ENCODE results near the gene RPL26.

The RPL26 gene

GRCh38 chr17:8393470-8394231 is 10.7 kb upstream of the RPL26 start:
- no peaks in the 10 kb centered on the region for H3K4me1 ChIP-seq (ENCODE audit: control insufficient read depth in 1 of 2, insufficient read depth in 2 of 2, low read length in 2 of 2)
- H3K9me3 ChIP-seq (ENCODE audit: control insufficient read depth in 1 of 2, low read length in 2 of 2) = no peaks in the 10 kb centered on the region
- H3K27me3 ChIP-seq (ENCODE audit: low read depth, low read length) = peaks cover 7% of the 10 kb centered on the region
- H3K36me3 ChIP-seq (ENCODE audit: control insufficient read depth in 1 of 2, insufficient read depth in 2 of 2, low read length in 2 of 2) = no peaks in the 10 kb centered on the region
- H3K4me3 ChIP-seq (ENCODE audit: low read depth in 1 of 2, low read length in 2 of 2) = no peak overlapping the region
- H3K27ac ChIP-seq (ENCODE audit: low read length) = no peak overlapping the region

- H3K36me3 ChIP-seq (ENCODE audit: control insufficient read depth in 1 of 2, insufficient read depth in 2 of 2, low read length in 2 of 2) = no peaks in the 10 kb centered on the region
- H3K4me3 ChIP-seq (ENCODE audit: low read depth in 1 of 2, low read length in 2 of 2) = no peak overlapping the region
- H3K27ac ChIP-seq (ENCODE audit: low read length) = no peak overlapping the region
- H3K4me1 ChIP-seq (ENCODE audit: control insufficient read depth in 1 of 2, insufficient read depth in 2 of 2, low read length in 2 of 2) = no peaks in the 10 kb centered on the region
- H3K9me3 ChIP-seq (ENCODE audit: control insufficient read depth in 1 of 2, low read length in 2 of 2) = no peaks in the 10 kb centered on the region
- peaks cover 7% of the 10 kb centered on the region for H3K27me3 ChIP-seq (ENCODE audit: low read depth, low read length)
Observed at GRCh38 chr17:8392674-8393469, 9.9 kb upstream of the RPL26 start.

- peaks cover 7% of the 10 kb centered on the region for H3K27me3 ChIP-seq (ENCODE audit: low read depth, low read length)
- no peak overlapping the region for H3K27ac ChIP-seq (ENCODE audit: low read length)
- no peaks in the 10 kb centered on the region for H3K36me3 ChIP-seq (ENCODE audit: control insufficient read depth in 1 of 2, insufficient read depth in 2 of 2, low read length in 2 of 2)
- H3K9me3 ChIP-seq (ENCODE audit: control insufficient read depth in 1 of 2, low read length in 2 of 2) = no peaks in the 10 kb centered on the region
- no peak overlapping the region for H3K4me3 ChIP-seq (ENCODE audit: low read depth in 1 of 2, low read length in 2 of 2)
- no peaks in the 10 kb centered on the region for H3K4me1 ChIP-seq (ENCODE audit: control insufficient read depth in 1 of 2, insufficient read depth in 2 of 2, low read length in 2 of 2)
Observed at GRCh38 chr17:8392274-8392673, 9.3 kb upstream of the RPL26 start.

GRCh38 chr17:8391711-8392110 is 8.7 kb upstream of the RPL26 start:
- Histone ChIP-seq H3K4me3 (ENCODE audit: low read depth in 1 of 2, low read length in 2 of 2) (no peak overlapping the region), H3K27me3 (ENCODE audit: low read depth, low read length) (peaks cover 7% of the 10 kb centered on the region), H3K9me3 (ENCODE audit: control insufficient read depth in 1 of 2, low read length in 2 of 2) (no peaks in the 10 kb centered on the region), H3K36me3 (ENCODE audit: control insufficient read depth in 1 of 2, insufficient read depth in 2 of 2, low read length in 2 of 2) (no peaks in the 10 kb centered on the region), H3K27ac (ENCODE audit: low read length) (no peak overlapping the region), H3K4me1 (ENCODE audit: control insufficient read depth in 1 of 2, insufficient read depth in 2 of 2, low read length in 2 of 2) (no peaks in the 10 kb centered on the region)

- H3K27ac ChIP-seq (ENCODE audit: low read length) = no peak overlapping the region
Observed at GRCh38 chr17:8387914-8388651, 5.1 kb upstream of the RPL26 start.

GRCh38 chr17:8386841-8387240 is 3.8 kb upstream of the RPL26 start:
- Histone ChIP-seq H3K27me3 (ENCODE audit: low read depth, low read length) (no peaks in the 10 kb centered on the region), H3K9me3 (ENCODE audit: control insufficient read depth in 1 of 2, low read length in 2 of 2) (no peaks in the 10 kb centered on the region), H3K27ac (ENCODE audit: low read length) (no peak overlapping the region), H3K36me3 (ENCODE audit: control insufficient read depth in 1 of 2, insufficient read depth in 2 of 2, low read length in 2 of 2) (no peaks in the 10 kb centered on the region), H3K4me1 (ENCODE audit: control insufficient read depth in 1 of 2, insufficient read depth in 2 of 2, low read length in 2 of 2) (peaks cover 0 to 15% of the 10 kb centered on the region in 2 donors), H3K4me3 (ENCODE audit: low read depth in 1 of 2, low read length in 2 of 2) (no peak overlapping the region)

More at GRCh38 chr17:8387914-8388651, 5.1 kb upstream of the RPL26 start:
- Histone ChIP-seq H3K27me3 (ENCODE audit: low read depth, low read length) (peaks cover under 1% of the 10 kb centered on the region), H3K9me3 (ENCODE audit: control insufficient read depth in 1 of 2, low read length in 2 of 2) (no peaks in the 10 kb centered on the region), H3K36me3 (ENCODE audit: control insufficient read depth in 1 of 2, insufficient read depth in 2 of 2, low read length in 2 of 2) (no peaks in the 10 kb centered on the region), H3K4me3 (ENCODE audit: low read depth in 1 of 2, low read length in 2 of 2) (no peak overlapping the region), H3K4me1 (ENCODE audit: control insufficient read depth in 1 of 2, insufficient read depth in 2 of 2, low read length in 2 of 2) (peaks cover 0 to 10% of the 10 kb centered on the region in 2 donors)

- peaks cover 0 to 35% of the 10 kb centered on the region in 2 donors for H3K4me1 ChIP-seq (ENCODE audit: control insufficient read depth in 1 of 2, insufficient read depth in 2 of 2, low read length in 2 of 2)
- no peaks in the 10 kb centered on the region for H3K9me3 ChIP-seq (ENCODE audit: control insufficient read depth in 1 of 2, low read length in 2 of 2)
- no peak overlapping the region for H3K4me3 ChIP-seq (ENCODE audit: low read depth in 1 of 2, low read length in 2 of 2)
- H3K36me3 ChIP-seq (ENCODE audit: control insufficient read depth in 1 of 2, insufficient read depth in 2 of 2, low read length in 2 of 2) = peaks cover 16% of the 10 kb centered on the region in 2 donors
- no peaks in the 10 kb centered on the region for H3K27me3 ChIP-seq (ENCODE audit: low read depth, low read length)
- H3K27ac ChIP-seq (ENCODE audit: low read length) = no peak overlapping the region
Observed at GRCh38 chr17:8384801-8385378, 1.9 kb upstream of the RPL26 start.

- Histone ChIP-seq H3K4me1 (ENCODE audit: control insufficient read depth in 1 of 2, insufficient read depth in 2 of 2, low read length in 2 of 2) (peaks cover 0 to 35% of the 10 kb centered on the region in 2 donors), H3K27me3 (ENCODE audit: low read depth, low read length) (no peaks in the 10 kb centered on the region), H3K9me3 (ENCODE audit: control insufficient read depth in 1 of 2, low read length in 2 of 2) (no peaks in the 10 kb centered on the region), H3K27ac (ENCODE audit: low read length) (peak overlapping the region; percentile 90), H3K36me3 (ENCODE audit: control insufficient read depth in 1 of 2, insufficient read depth in 2 of 2, low read length in 2 of 2) (peaks cover 34 to 36% of the 10 kb centered on the region in 2 donors), H3K4me3 (ENCODE audit: low read depth in 1 of 2, low read length in 2 of 2) (peak overlapping the region; percentile 92 to 100)
Observed at GRCh38 chr17:8382880-8383142, 182 bp downstream of the RPL26 start.

GRCh38 chr17:8382052-8382879 is 727 bp downstream of the RPL26 start:
- H3K4me1 ChIP-seq (ENCODE audit: control insufficient read depth in 1 of 2, insufficient read depth in 2 of 2, low read length in 2 of 2) = peaks cover 0 to 35% of the 10 kb centered on the region in 2 donors
- peak overlapping the region; percentile 92 to 100 for H3K4me3 ChIP-seq (ENCODE audit: low read depth in 1 of 2, low read length in 2 of 2)
- H3K27ac ChIP-seq (ENCODE audit: low read length) = peak overlapping the region; percentile 90

GRCh38 chr17:8380049-8380448 is 2.9 kb downstream of the RPL26 start:
- H3K27me3 ChIP-seq (ENCODE audit: low read depth, low read length) = no peaks in the 10 kb centered on the region
- H3K4me1 ChIP-seq (ENCODE audit: control insufficient read depth in 1 of 2, insufficient read depth in 2 of 2, low read length in 2 of 2) = peaks cover 0 to 50% of the 10 kb centered on the region in 2 donors
- H3K27ac ChIP-seq (ENCODE audit: low read length) = no peak overlapping the region
- peaks cover 44 to 46% of the 10 kb centered on the region in 2 donors for H3K36me3 ChIP-seq (ENCODE audit: control insufficient read depth in 1 of 2, insufficient read depth in 2 of 2, low read length in 2 of 2)
- H3K9me3 ChIP-seq (ENCODE audit: control insufficient read depth in 1 of 2, low read length in 2 of 2) = no peaks in the 10 kb centered on the region
- H3K4me3 ChIP-seq (ENCODE audit: low read depth in 1 of 2, low read length in 2 of 2) = no peak overlapping the region

More at GRCh38 chr17:8382052-8382879, 727 bp downstream of the RPL26 start:
- Histone ChIP-seq H3K27me3 (ENCODE audit: low read depth, low read length) (no peaks in the 10 kb centered on the region), H3K9me3 (ENCODE audit: control insufficient read depth in 1 of 2, low read length in 2 of 2) (no peaks in the 10 kb centered on the region), H3K36me3 (ENCODE audit: control insufficient read depth in 1 of 2, insufficient read depth in 2 of 2, low read length in 2 of 2) (peaks cover 38 to 41% of the 10 kb centered on the region in 2 donors)
